OCI-LY7 (cell line): ENCODE results near the gene MT1H.

ENCODE experiments used
- EZH2phosphoT487 ChIP-seq: fragments of 200-600 bp; sonication (generic); IDR thresholded peaks from 2 replicates; pipeline ENCODE4 v1.6.1; 2018; ENCODE audit warnings: low read depth, borderline replicate concordance, mild to moderate bottlenecking, mixed run types, antibody characterized with exemption, low read length, moderate library complexity, mixed read lengths
- TF ChIP-seq, protein P1 (sequence below): fragments of 200-600 bp; sonication (generic); conservative IDR thresholded peaks from 2 replicates; pipeline ENCODE4 v1.5.1; 2014; ENCODE audit warnings: mild to moderate bottlenecking, antibody characterized with exemption, low read length, moderate library complexity, mixed read lengths

- TF ChIP-seq, protein P1, sequence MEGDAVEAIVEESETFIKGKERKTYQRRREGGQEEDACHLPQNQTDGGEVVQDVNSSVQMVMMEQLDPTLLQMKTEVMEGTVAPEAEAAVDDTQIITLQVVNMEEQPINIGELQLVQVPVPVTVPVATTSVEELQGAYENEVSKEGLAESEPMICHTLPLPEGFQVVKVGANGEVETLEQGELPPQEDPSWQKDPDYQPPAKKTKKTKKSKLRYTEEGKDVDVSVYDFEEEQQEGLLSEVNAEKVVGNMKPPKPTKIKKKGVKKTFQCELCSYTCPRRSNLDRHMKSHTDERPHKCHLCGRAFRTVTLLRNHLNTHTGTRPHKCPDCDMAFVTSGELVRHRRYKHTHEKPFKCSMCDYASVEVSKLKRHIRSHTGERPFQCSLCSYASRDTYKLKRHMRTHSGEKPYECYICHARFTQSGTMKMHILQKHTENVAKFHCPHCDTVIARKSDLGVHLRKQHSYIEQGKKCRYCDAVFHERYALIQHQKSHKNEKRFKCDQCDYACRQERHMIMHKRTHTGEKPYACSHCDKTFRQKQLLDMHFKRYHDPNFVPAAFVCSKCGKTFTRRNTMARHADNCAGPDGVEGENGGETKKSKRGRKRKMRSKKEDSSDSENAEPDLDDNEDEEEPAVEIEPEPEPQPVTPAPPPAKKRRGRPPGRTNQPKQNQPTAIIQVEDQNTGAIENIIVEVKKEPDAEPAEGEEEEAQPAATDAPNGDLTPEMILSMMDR: no peak
- TF ChIP-seq EZH2phosphoT487: no peak
Measured at GRCh38 chr16:56679078-56679730, 9.6 kb downstream of the MT1H start.
